Caco-2 (cell line): ENCODE measurements around the gene COA6. TPM values are rescaled to one million over a fixed set of nuclear protein-coding genes. Genes with fewer than 3 reads are reported as not detected.

Experiments used
- BruUV-seq: library from RNA; stranded (reverse); fragments of 400-500 nt; replicated peaks from 2 replicates; lab custom pipeline; 2021; lab: Mats Ljungman, UMichigan
- CTCF ChIA-PET: fragments of 300-600 bp; sonication (Branson Sonifier 250); formaldehyde crosslinking; loops from one replicate; lab custom pipeline; 2022; ENCODE audit warnings: antibody characterized with exemption; lab: Charles Lee
- POLR2A ChIA-PET: fragments of 300-600 bp; sonication (Branson Sonifier 250); formaldehyde crosslinking; loops from one replicate; lab custom pipeline; 2022; ENCODE audit warnings: antibody characterized with exemption; lab: Charles Lee
- DNase-seq, 2 experiments: peaks; one replicate each; pipeline versions ENCODE4 v3.0.0 to v3.0.0-alpha.2; 2020 to 2022
- H3K27me3 ChIP-seq: replicated peaks from 2 replicates; pipeline ENCODE4 v1.6.0; 2011; ENCODE audit warnings: low read length; ENCODE audit not compliant: control insufficient read depth, insufficient read depth
- H3K36me3 ChIP-seq: 2 replicates; pipeline ENCODE4 v1.5.1; 2011; ENCODE audit warnings: low read length; ENCODE audit not compliant: control insufficient read depth, insufficient read depth
- H3K4me1 ChIP-seq: fragments of 250-450 bp; sonication (Bioruptor Pico); 2 replicates; pipeline ENCODE4 v1.5.1; 2020; ENCODE audit warnings: mild to moderate bottlenecking
- H3K4me3 ChIP-seq: 2 replicates; pipeline ENCODE4 v1.5.1; 2011; ENCODE audit warnings: low read depth, mild to moderate bottlenecking, control low read depth, low read length
- H3K9me3 ChIP-seq: fragments of 250-450 bp; sonication (Bioruptor Pico); 2 replicates; pipeline ENCODE4 v1.5.1; 2020; ENCODE audit warnings: mild to moderate bottlenecking, moderate library complexity
- H3K27ac Mint-ChIP-seq: one replicate; pipeline ENCODE4 v1.8.0; 2022; ENCODE audit warnings: mixed read lengths; ENCODE audit not compliant: unreplicated experiment
- H3K27me3 Mint-ChIP-seq: one replicate; pipeline ENCODE4 v1.8.0; 2022; ENCODE audit warnings: mixed read lengths; ENCODE audit not compliant: insufficient read depth, unreplicated experiment
- H3K36me3 Mint-ChIP-seq: one replicate; pipeline ENCODE4 v1.8.0; 2022; ENCODE audit warnings: mild to moderate bottlenecking, mixed read lengths; ENCODE audit not compliant: insufficient read depth, unreplicated experiment
- H3K4me1 Mint-ChIP-seq: one replicate; pipeline ENCODE4 v1.8.0; 2022; ENCODE audit warnings: low read depth, mixed read lengths; ENCODE audit not compliant: unreplicated experiment
- H3K4me3 Mint-ChIP-seq: one replicate; pipeline ENCODE4 v1.8.0; 2022; ENCODE audit warnings: mild to moderate bottlenecking, moderate library complexity, mixed read lengths; ENCODE audit not compliant: unreplicated experiment
- H3K9me3 Mint-ChIP-seq: one replicate; pipeline ENCODE4 v1.8.0; 2022; ENCODE audit warnings: mixed read lengths; ENCODE audit not compliant: unreplicated experiment
- intact Hi-C: fragments of 100-400 bp; cut with micrococcal nuclease; formaldehyde crosslinking; loops from one replicate; pipeline ENCODE4 v1.10.0; 2022; ENCODE audit not compliant: unreplicated experiment
- total RNA-seq: library from RNA; stranded (reverse); gene quantifications from 2 replicates; pipeline ENCODE4 v1.2.3, GENCODE V29; 2022
- TF ChIP-seq, protein P1 (sequence below), 2 experiments: fragments of 200-600 bp in 1 of 2; IDR thresholded peaks; 1 replicate in 1 of 2; 2 replicates in 1 of 2; pipeline versions ENCODE4 v1.5.1 to v1.8.0; 2011 to 2022; ENCODE audit warnings: antibody characterized with exemption in 1 of 2, control low read depth in 1 of 2, inconsistent platforms in 1 of 2, low read depth in 1 of 2, low read length in 1 of 2, mild to moderate bottlenecking in 1 of 2, moderate library complexity in 1 of 2; ENCODE audit not compliant: insufficient read depth in 1 of 2, severe bottlenecking in 1 of 2, unreplicated experiment in 1 of 2

Gene COA6
- total RNA-seq, 1 experiment from 2014 or later, result 41.0 TPM

DNA sequence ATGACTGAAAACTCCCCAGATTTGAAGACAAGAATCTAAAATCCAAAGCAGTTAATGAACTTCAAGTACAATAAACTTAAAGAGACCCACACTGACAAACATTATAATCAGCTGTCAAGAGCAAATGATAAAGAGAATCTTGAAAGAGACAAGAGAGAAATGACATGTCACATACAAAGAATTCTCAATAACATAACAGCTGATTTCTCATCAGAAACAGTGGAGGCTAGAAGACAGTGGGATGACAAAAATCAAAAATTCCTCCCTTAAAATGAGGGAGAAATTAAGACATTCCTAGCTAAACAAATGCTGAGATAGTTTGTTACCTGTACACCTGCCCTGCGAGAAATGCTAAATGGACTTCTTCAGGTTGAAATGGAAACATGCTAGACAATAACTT, 36.0 kb upstream of the COA6 start:
- no peaks in the 10 kb centered on the region for H3K4me1 ChIP-seq
- peaks cover 8% of the 10 kb centered on the region; the same call in 1 of the 2 replicates for H3K9me3 ChIP-seq
- BruUV-seq, result no TSS peak
- Mint-ChIP-seq H3K36me3 (no peaks in the 10 kb centered on the region), H3K27me3 (peaks cover 21% of the 10 kb centered on the region), H3K4me1 (no peaks in the 10 kb centered on the region), H3K9me3 (peaks cover 42% of the 10 kb centered on the region), H3K27ac (no peak overlapping the region), H3K4me3 (no peak overlapping the region)
- TF ChIP-seq, protein P1, sequence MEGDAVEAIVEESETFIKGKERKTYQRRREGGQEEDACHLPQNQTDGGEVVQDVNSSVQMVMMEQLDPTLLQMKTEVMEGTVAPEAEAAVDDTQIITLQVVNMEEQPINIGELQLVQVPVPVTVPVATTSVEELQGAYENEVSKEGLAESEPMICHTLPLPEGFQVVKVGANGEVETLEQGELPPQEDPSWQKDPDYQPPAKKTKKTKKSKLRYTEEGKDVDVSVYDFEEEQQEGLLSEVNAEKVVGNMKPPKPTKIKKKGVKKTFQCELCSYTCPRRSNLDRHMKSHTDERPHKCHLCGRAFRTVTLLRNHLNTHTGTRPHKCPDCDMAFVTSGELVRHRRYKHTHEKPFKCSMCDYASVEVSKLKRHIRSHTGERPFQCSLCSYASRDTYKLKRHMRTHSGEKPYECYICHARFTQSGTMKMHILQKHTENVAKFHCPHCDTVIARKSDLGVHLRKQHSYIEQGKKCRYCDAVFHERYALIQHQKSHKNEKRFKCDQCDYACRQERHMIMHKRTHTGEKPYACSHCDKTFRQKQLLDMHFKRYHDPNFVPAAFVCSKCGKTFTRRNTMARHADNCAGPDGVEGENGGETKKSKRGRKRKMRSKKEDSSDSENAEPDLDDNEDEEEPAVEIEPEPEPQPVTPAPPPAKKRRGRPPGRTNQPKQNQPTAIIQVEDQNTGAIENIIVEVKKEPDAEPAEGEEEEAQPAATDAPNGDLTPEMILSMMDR (IDR thresholded peaks at IDR 0.05; ENCODE audit: insufficient read depth in 1 of 2, low read depth in 1 of 2, low read length in 1 of 2, severe bottlenecking in 1 of 2, unreplicated experiment in 1 of 2), result no peak
- DNase-seq, result no peak
- CTCF ChIA-PET, result no interaction called here
- no peaks in the 10 kb centered on the region for H3K36me3 ChIP-seq
- intact Hi-C loops, result no loop called here
- H3K27me3 ChIP-seq, result no peaks in the 10 kb centered on the region
- POLR2A ChIA-PET, result no interaction called here
- no peak overlapping the region for H3K4me3 ChIP-seq

DNA sequence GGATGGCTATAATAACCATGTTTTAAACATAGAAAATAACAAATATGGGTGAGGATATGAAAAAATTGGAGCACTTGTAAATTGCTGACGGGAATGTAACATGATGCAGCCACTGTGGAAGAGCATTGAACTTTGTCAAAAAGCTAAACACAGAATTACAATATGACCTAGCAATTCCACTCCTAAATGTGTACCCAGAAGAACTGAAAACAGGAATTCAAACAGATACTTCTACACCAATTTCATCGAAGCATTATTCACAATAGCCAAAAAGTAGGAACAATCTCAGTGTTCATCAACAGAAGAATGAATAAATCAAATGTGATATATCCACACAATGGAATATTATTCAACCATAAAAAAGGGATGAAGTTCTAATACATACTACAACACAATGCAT, 32.7 kb upstream of the COA6 start:
- BruUV-seq, result no TSS peak
- Mint-ChIP-seq H3K4me3 (no peak overlapping the region), H3K9me3 (peaks cover 42% of the 10 kb centered on the region), H3K27ac (no peak overlapping the region), H3K4me1 (no peaks in the 10 kb centered on the region), H3K27me3 (peaks cover 19% of the 10 kb centered on the region), H3K36me3 (no peaks in the 10 kb centered on the region)
- Histone ChIP-seq H3K4me1 (no peaks in the 10 kb centered on the region), H3K4me3 (no peak overlapping the region), H3K27me3 (no peaks in the 10 kb centered on the region), H3K36me3 (no peaks in the 10 kb centered on the region), H3K9me3 (peaks cover 8% of the 10 kb centered on the region; the same call in 1 of the 2 replicates)
- CTCF ChIA-PET, result no interaction called here
- no peak for DNase-seq
- TF ChIP-seq, protein P1 (IDR thresholded peaks at IDR 0.05; ENCODE audit: insufficient read depth in 1 of 2, low read depth in 1 of 2, low read length in 1 of 2, severe bottlenecking in 1 of 2, unreplicated experiment in 1 of 2), result no peak
- intact Hi-C loops, result no loop called here
- POLR2A ChIA-PET, result no interaction called here

DNA sequence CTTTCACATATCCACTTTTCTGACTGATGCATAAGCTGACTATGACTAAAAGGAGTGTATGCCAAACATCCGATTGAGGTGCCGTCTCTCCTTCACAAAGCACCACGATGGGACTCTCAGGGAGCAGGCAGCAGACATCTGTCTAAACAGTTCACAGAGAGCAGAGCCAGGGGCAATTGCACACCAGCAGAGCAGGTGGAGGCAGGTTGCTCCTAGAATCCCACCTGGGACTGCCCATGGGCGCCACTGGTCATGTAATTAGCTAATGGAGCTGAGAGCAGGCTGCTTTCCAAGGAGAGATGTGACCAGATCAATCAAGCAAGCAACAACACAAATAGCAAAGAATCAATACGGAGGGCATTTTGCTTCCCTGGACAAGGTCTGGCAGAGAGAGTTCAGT, 30.5 kb upstream of the COA6 start:
- POLR2A ChIA-PET, result no interaction called here
- TF ChIP-seq, protein P1 (IDR thresholded peaks at IDR 0.05; ENCODE audit: insufficient read depth in 1 of 2, low read depth in 1 of 2, low read length in 1 of 2, severe bottlenecking in 1 of 2, unreplicated experiment in 1 of 2), result no peak
- intact Hi-C loops, result no loop called here
- BruUV-seq, result no TSS peak
- Histone ChIP-seq H3K4me3 (no peak overlapping the region), H3K27me3 (no peaks in the 10 kb centered on the region), H3K9me3 (peaks cover 4% of the 10 kb centered on the region; the same call in 1 of the 2 replicates), H3K36me3 (no peaks in the 10 kb centered on the region), H3K4me1 (no peaks in the 10 kb centered on the region)
- Mint-ChIP-seq H3K4me3 (no peak overlapping the region), H3K9me3 (peaks cover 28% of the 10 kb centered on the region), H3K27ac (no peak overlapping the region), H3K36me3 (no peaks in the 10 kb centered on the region), H3K27me3 (peaks cover 9% of the 10 kb centered on the region), H3K4me1 (no peaks in the 10 kb centered on the region)
- CTCF ChIA-PET, result no interaction called here
- DNase-seq, result no peak
